HCT116 (cell line): ENCODE results near the gene IL20RA. TPM values are rescaled to one million over a fixed set of nuclear protein-coding genes. Genes with fewer than 3 reads are reported as not detected.

Source experiments
- ATAC-seq: fragments of 200-7000 bp; cut with Tn5 transposase; 2 replicates; pipeline ENCODE4 v1.9.1; 2020; ENCODE audit warnings: mild to moderate bottlenecking, moderate library complexity
- BruUV-seq: library from RNA; stranded (reverse); fragments of 400-500 nt; replicated peaks from 2 replicates; lab custom pipeline; 2021; lab: Mats Ljungman, UMichigan
- CTCF ChIA-PET: fragments of 300-600 bp; sonication (Branson Sonifier 250); formaldehyde crosslinking; loops from one replicate; lab custom pipeline; 2021; ENCODE audit warnings: antibody characterized with exemption; lab: Charles Lee
- POLR2A ChIA-PET: fragments of 300-600, 350-600 bp; sonication (Branson Sonifier 250); formaldehyde crosslinking; loops from one replicate; lab custom pipeline; 2021; ENCODE audit warnings: antibody characterized with exemption; lab: Charles Lee
- RAD21 ChIA-PET, 2 experiments: fragments of 300-600 bp; sonication (Branson Sonifier 250); formaldehyde crosslinking; loops; one replicate each; lab custom pipeline; 2023; ENCODE audit warnings: low total read pairs in 2 of 2; ENCODE audit not compliant: uncharacterized antibody in 2 of 2, unreplicated experiment in 2 of 2, low non-redundant PET in 1 of 2; lab: Charles Lee
- DNase-seq: peaks from one replicate; pipeline ENCODE4 v3.0.0-alpha.2; 2010; ENCODE audit warnings: low read depth, low spot score
- H2AFZ ChIP-seq: fragments of 200-600 bp; shearing (Covaris generic), sonication (generic); 2 replicates; pipeline ENCODE4 v1.6.1; 2017; ENCODE audit warnings: low read depth, mixed run types, mixed read lengths, antibody characterized with exemption, low read length; ENCODE audit not compliant: poor library complexity, severe bottlenecking
- H3K27ac ChIP-seq: 2 replicates; pipeline ENCODE4 v1.5.1; 2012; ENCODE audit warnings: low read depth, low read length
- H3K27me3 ChIP-seq: fragments of 200-600 bp; sonication (generic); 2 replicates; pipeline ENCODE4 v1.6.1; 2016; ENCODE audit warnings: mixed run types, low read length, mixed read lengths; ENCODE audit not compliant: insufficient read depth
- H3K36me3 ChIP-seq, 2 experiments: fragments of 200-500 bp in 1 of 2; fragments of 200-600 bp in 1 of 2; sonication (Bioruptor generic) in 1 of 2; sonication (generic) in 1 of 2; 2 replicates each; pipeline versions ENCODE4 v1.5.1 to v1.6.1; 2014 to 2016; ENCODE audit warnings: low read length in 2 of 2, inconsistent platforms in 1 of 2, mixed read lengths in 1 of 2, mixed run types in 1 of 2; ENCODE audit not compliant: insufficient read depth in 2 of 2, control insufficient read depth in 1 of 2
- H3K4me1 ChIP-seq, 2 experiments: fragments of 200-600 bp in 1 of 2; sonication (generic) in 1 of 2; 2 replicates each; pipeline versions ENCODE4 v1.5.1 to v1.6.1; 2012 to 2017; ENCODE audit warnings: low read length in 2 of 2, inconsistent platforms in 1 of 2, mild to moderate bottlenecking in 1 of 2, mixed read lengths in 1 of 2, mixed run types in 1 of 2, moderate library complexity in 1 of 2; ENCODE audit not compliant: insufficient read depth in 2 of 2, control insufficient read depth in 1 of 2
- H3K4me2 ChIP-seq: fragments of 200-600 bp; sonication (generic); 2 replicates; pipeline ENCODE4 v1.6.1; 2017; ENCODE audit warnings: mixed run types, low read length, mixed read lengths
- H3K4me3 ChIP-seq, 2 experiments: fragments of 200-600 bp in 1 of 2; sonication (generic) in 1 of 2; replicated peaks in 1 of 2; 2 replicates each; pipeline ENCODE4 v1.5.1; 2011 to 2016; ENCODE audit warnings: low read length in 2 of 2, control low read depth in 1 of 2, low read depth in 1 of 2, mild to moderate bottlenecking in 1 of 2, mixed read lengths in 1 of 2, mixed run types in 1 of 2
- H3K79me2 ChIP-seq: fragments of 200-600 bp; sonication (generic); 2 replicates; pipeline ENCODE4 v1.6.1; 2017; ENCODE audit warnings: mild to moderate bottlenecking, mixed run types, low read length, moderate library complexity, mixed read lengths; ENCODE audit not compliant: insufficient read depth
- H3K9ac ChIP-seq: fragments of 200-600 bp; sonication (generic); 2 replicates; pipeline ENCODE4 v1.6.1; 2016; ENCODE audit warnings: low read length, mixed read lengths
- H3K9me2 ChIP-seq: fragments of 200-600 bp; sonication (generic), shearing (Covaris generic); 2 replicates; pipeline ENCODE4 v1.6.1; 2017; ENCODE audit warnings: mixed run types, mild to moderate bottlenecking, moderate library complexity; ENCODE audit not compliant: insufficient read depth
- H3K9me3 ChIP-seq, 2 experiments: fragments of 200-500 bp in 1 of 2; fragments of 200-600 bp in 1 of 2; sonication (Bioruptor generic) in 1 of 2; sonication (generic) in 1 of 2; 2 replicates each; pipeline ENCODE4 v1.6.1; 2014 to 2017; ENCODE audit warnings: low read length in 2 of 2, mixed read lengths in 2 of 2, inconsistent platforms in 1 of 2, low read depth in 1 of 2, mild to moderate bottlenecking in 1 of 2, mixed run types in 1 of 2, moderate library complexity in 1 of 2; ENCODE audit not compliant: control insufficient read depth in 1 of 2, insufficient read depth in 1 of 2
- H4K20me1 ChIP-seq: fragments of 200-600 bp; sonication (generic), shearing (Covaris generic); 2 replicates; pipeline ENCODE4 v1.6.1; 2017; ENCODE audit warnings: mixed run types, mild to moderate bottlenecking, moderate library complexity; ENCODE audit not compliant: insufficient read depth
- CBX3 ChIP-seq: IDR thresholded peaks from 2 replicates; pipeline ENCODE4 v1.6.1; 2012; ENCODE audit warnings: low read depth
- CEBPB ChIP-seq: IDR thresholded peaks from 2 replicates; pipeline ENCODE4 v1.6.1; 2012; ENCODE audit warnings: low read depth
- EGR1 ChIP-seq: IDR thresholded peaks from 2 replicates; pipeline ENCODE4 v1.6.1; 2012; ENCODE audit warnings: low read depth
- ELF1 ChIP-seq: IDR thresholded peaks from 2 replicates; pipeline ENCODE4 v1.6.1; 2012; ENCODE audit warnings: low read depth, borderline replicate concordance
- EZH2 ChIP-seq: fragments of 200-600 bp; sonication (generic); IDR thresholded peaks from 2 replicates; pipeline ENCODE4 v1.6.1; 2017; ENCODE audit warnings: antibody characterized with exemption, mixed run types
- JUND ChIP-seq: IDR thresholded peaks from 2 replicates; pipeline ENCODE4 v1.6.1; 2012
- POLR2A ChIP-seq: IDR thresholded peaks from 2 replicates; pipeline ENCODE4 v1.7.0; 2011; ENCODE audit warnings: borderline replicate concordance; ENCODE audit not compliant: insufficient read depth, insufficient read length; ENCODE audit errors: extremely low read depth
- POLR2AphosphoS5 ChIP-seq: IDR thresholded peaks from 2 replicates; pipeline ENCODE4 v1.6.1; 2011; ENCODE audit warnings: mild to moderate bottlenecking, low read depth, low read length, moderate library complexity
- SRF ChIP-seq: IDR thresholded peaks from 2 replicates; pipeline ENCODE4 v1.6.1; 2012; ENCODE audit warnings: low read depth
- intact Hi-C: fragments of 100-400 bp; cut with micrococcal nuclease; formaldehyde crosslinking; loops from 2 replicates; pipeline ENCODE4 v1.10.0; 2022
- total RNA-seq: library from RNA; stranded (reverse); gene quantifications from one replicate; pipeline ENCODE4 v1.2.1, GENCODE V29; 2021; ENCODE audit not compliant: unreplicated experiment
- TF ChIP-seq, protein P1 (sequence below), 3 experiments: fragments of 200-600 bp in 1 of 3; sonication (generic) in 1 of 3; IDR thresholded peaks in 2 of 3; conservative IDR thresholded peaks in 1 of 3; 2 replicates each; pipeline ENCODE4 v1.5.1; 2012 to 2017; ENCODE audit warnings: low read depth in 2 of 3, low read length in 2 of 3, antibody characterized with exemption in 1 of 3, borderline replicate concordance in 1 of 3, control low read depth in 1 of 3, mild to moderate bottlenecking in 1 of 3, mixed read lengths in 1 of 3, mixed run types in 1 of 3, moderate library complexity in 1 of 3; ENCODE audit not compliant: insufficient read depth in 1 of 3
- TF ChIP-seq, protein P2 (sequence below): IDR thresholded peaks from 2 replicates; pipeline ENCODE4 v1.6.1; 2012

The IL20RA gene
- total RNA-seq, 1 experiment from 2014 or later: 1.1 TPM

DNA sequence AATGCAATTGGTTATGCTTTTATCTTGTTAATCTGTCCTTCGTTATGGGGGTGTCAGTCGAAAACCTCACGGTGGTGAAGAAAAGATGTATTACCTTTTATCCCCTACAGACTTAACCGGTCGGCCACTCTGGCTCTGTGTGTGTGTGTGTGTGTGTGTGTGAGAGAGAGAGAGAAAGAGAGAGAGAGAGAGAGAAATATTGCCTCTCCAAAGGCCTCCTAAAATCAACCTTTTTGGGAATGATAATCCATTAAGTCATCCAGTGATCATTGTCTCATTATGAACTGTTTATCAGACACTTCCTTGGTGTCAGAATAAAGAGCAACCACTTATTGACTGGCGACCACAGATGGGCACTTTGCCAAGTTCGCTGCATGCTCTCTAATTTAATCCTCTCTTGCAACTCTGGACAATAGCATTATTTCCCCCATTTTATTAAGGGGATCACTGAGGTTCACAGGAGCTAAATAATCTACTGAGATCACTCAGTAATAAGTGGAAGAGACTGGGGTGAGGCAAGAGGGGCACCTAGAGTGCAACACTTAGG is 92.0 kb downstream of the IL20RA start:
- ChIA-PET RAD21 (no interaction called here), POLR2A (no interaction called here)
- no peaks in the 10 kb centered on the region for H4K20me1 ChIP-seq

More for the DNA sequence above, 92.0 kb downstream of the IL20RA start:
- no TSS peak for BruUV-seq
- Histone ChIP-seq H3K36me3 (no peaks in the 10 kb centered on the region), H3K4me3 (no peak overlapping the region), H3K27me3 (no peaks in the 10 kb centered on the region), H3K9ac (no peak overlapping the region), H3K27ac (no peak overlapping the region), H3K9me3 (no peaks in the 10 kb centered on the region), H3K4me1 (no peaks in the 10 kb centered on the region), H3K9me2 (no peaks in the 10 kb centered on the region), H3K4me2 (no peak overlapping the region), H3K79me2 (no peaks in the 10 kb centered on the region), H2AFZ (no peak overlapping the region)
- no peak for ATAC-seq
- TF ChIP-seq JUND (no peak), EGR1 (no peak), EZH2 (no peak), SRF (no peak), ELF1 (no peak), POLR2A (no peak), CBX3 (no peak), CEBPB (no peak), POLR2AphosphoS5 (no peak)
- TF ChIP-seq, protein P1, sequence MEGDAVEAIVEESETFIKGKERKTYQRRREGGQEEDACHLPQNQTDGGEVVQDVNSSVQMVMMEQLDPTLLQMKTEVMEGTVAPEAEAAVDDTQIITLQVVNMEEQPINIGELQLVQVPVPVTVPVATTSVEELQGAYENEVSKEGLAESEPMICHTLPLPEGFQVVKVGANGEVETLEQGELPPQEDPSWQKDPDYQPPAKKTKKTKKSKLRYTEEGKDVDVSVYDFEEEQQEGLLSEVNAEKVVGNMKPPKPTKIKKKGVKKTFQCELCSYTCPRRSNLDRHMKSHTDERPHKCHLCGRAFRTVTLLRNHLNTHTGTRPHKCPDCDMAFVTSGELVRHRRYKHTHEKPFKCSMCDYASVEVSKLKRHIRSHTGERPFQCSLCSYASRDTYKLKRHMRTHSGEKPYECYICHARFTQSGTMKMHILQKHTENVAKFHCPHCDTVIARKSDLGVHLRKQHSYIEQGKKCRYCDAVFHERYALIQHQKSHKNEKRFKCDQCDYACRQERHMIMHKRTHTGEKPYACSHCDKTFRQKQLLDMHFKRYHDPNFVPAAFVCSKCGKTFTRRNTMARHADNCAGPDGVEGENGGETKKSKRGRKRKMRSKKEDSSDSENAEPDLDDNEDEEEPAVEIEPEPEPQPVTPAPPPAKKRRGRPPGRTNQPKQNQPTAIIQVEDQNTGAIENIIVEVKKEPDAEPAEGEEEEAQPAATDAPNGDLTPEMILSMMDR (IDR thresholded peaks at IDR 0.05 in 2 of 3, conservative IDR thresholded peaks at IDR 0.05 in 1 of 3; ENCODE audit: borderline replicate concordance in 1 of 3, insufficient read depth in 1 of 3, low read depth in 2 of 3, low read length in 2 of 3): no peak
- TF ChIP-seq, protein P2, sequence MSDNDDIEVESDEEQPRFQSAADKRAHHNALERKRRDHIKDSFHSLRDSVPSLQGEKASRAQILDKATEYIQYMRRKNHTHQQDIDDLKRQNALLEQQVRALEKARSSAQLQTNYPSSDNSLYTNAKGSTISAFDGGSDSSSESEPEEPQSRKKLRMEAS: no peak
- no peak for DNase-seq
- CTCF ChIA-PET: no interaction called here
- intact Hi-C loops: no loop called here
